Astrocyte of the cerebellum (primary cell): Measurements from ENCODE around the gene PPHLN1.

Source experiments
- DNase-seq: peaks from one replicate; pipeline ENCODE4 v3.0.0-alpha.2; 2011; ENCODE audit warnings: low read depth
- H3K4me3 ChIP-seq: 2 replicates; pipeline ENCODE4 v1.5.1; 2011; ENCODE audit warnings: mild to moderate bottlenecking, low read depth, low read length, moderate library complexity
- in situ Hi-C: cut with HindIII; loops from 2 replicates; pipeline ENCODE4 v1.10.0; 2017; ENCODE audit warnings: low sequenced_read_pairs
- TF ChIP-seq, protein P1 (sequence below): IDR thresholded peaks from 2 replicates; pipeline ENCODE4 v1.5.1; 2012; ENCODE audit warnings: low read length, low read depth, moderate library complexity, mild to moderate bottlenecking; ENCODE audit errors: missing control alignments

Gene PPHLN1

DNA sequence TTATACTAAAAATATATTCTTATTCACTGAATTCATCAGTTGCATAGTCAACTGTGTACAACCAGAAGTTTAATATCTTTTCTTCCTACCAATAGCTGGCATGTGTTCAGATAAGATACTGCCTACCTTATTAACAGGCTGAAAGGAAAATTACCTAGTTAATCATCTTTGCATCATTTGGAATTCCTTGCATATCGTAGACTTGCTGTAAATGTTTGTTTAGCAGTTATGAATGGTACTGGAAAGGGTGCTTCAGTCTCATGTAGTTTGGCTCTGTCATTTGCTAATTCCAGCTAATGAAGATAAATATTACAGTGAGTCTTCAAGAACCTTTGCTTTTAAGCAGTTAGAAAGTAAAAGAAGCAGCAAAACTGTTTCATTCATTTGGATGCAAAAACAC, 84.4 kb downstream of the PPHLN1 start:
- DNase-seq = no peak
- no peak overlapping the region for H3K4me3 ChIP-seq
- in situ Hi-C loops = no loop called here
- TF ChIP-seq, protein P1, sequence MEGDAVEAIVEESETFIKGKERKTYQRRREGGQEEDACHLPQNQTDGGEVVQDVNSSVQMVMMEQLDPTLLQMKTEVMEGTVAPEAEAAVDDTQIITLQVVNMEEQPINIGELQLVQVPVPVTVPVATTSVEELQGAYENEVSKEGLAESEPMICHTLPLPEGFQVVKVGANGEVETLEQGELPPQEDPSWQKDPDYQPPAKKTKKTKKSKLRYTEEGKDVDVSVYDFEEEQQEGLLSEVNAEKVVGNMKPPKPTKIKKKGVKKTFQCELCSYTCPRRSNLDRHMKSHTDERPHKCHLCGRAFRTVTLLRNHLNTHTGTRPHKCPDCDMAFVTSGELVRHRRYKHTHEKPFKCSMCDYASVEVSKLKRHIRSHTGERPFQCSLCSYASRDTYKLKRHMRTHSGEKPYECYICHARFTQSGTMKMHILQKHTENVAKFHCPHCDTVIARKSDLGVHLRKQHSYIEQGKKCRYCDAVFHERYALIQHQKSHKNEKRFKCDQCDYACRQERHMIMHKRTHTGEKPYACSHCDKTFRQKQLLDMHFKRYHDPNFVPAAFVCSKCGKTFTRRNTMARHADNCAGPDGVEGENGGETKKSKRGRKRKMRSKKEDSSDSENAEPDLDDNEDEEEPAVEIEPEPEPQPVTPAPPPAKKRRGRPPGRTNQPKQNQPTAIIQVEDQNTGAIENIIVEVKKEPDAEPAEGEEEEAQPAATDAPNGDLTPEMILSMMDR = no peak

DNA sequence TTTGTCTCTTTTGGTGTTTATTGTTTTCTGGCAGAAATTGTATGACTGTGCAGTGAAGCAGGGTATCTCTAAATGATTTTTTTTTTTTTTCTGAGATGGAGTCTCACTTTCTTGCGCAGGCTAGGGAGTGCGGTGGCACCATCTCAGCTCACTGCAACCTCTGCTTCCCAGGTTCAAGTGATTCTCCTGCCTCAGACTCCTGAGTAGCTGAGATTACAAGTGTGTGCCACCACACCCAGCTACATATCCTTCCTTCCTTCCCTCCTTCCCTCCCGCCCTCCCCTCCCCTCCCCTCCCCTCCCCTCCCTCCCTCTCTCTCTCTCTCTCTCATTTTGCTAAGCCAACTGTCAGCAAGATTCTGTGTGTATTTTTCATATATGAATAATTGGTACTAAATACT, 94.4 kb downstream of the PPHLN1 start:
- H3K4me3 ChIP-seq = no peak overlapping the region
- TF ChIP-seq, protein P1 = no peak
- in situ Hi-C loops = no loop called here
- no peak for DNase-seq

DNA sequence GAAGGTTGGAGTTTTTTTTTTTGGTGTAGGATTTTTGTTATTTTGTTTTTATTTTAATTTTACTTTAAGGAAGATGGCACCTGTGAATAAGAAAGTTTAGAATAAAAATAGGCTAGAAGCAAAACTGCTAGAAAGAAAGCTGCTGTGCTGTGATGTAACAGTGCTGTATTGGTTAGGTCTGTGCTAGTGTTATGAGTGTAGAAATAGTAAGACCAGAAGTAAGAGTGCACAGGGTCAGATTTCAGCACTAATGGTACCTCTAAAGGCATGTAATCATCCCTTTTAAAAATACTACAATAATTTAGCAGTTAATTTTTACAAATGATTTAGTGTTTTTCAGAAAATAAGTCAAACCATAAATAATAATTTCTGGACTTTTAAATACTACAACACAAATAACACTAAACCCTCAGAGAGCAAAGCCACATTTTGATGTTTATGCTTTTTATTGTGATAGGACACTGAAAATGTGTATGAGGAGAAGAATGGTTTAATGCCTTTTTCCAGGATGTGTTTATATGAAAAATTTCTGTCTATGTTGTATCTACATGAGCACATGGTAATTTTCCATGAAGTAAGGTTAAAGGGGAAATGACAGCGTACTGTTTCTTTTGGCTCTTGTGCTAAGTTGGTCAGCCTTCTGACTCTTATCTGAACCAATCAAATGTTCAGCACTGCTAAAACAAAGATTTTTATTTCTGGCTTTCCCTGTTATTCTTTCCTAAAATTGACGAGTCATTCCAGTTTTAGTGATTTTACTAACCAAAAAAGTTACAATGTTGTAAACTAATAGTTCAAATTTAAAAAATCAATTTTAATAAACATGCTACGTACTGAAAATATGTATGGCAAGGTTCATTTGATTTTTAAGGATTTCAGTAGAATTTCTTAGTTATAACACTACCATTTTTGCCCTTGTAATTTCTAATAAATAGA, 96.1 kb downstream of the PPHLN1 start:
- in situ Hi-C loops = no loop called here
- no peak overlapping the region for H3K4me3 ChIP-seq
- TF ChIP-seq, protein P1 = no peak
- DNase-seq = peak; percentile 15

DNA sequence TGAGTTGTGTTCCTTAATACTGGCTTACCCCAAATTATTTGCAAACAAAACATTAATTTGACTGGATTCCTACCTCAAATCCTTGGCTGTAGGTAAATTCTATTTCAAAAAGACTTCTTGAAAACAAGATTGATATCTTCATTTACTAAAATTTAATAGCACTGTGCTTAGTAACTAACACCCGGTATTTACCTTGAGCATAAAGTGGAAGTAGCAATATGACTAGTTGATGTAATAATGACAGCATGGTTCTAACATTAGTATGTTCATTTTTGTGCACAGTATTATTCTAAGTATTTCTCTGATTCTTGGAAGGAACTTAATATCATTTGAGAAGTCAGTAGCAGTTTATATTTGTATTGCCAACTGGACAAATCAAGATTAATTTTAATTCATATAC, 96.8 kb downstream of the PPHLN1 start:
- no peak for DNase-seq
- no peak overlapping the region for H3K4me3 ChIP-seq
- TF ChIP-seq, protein P1 = no peak
- in situ Hi-C loops = no loop called here

DNA sequence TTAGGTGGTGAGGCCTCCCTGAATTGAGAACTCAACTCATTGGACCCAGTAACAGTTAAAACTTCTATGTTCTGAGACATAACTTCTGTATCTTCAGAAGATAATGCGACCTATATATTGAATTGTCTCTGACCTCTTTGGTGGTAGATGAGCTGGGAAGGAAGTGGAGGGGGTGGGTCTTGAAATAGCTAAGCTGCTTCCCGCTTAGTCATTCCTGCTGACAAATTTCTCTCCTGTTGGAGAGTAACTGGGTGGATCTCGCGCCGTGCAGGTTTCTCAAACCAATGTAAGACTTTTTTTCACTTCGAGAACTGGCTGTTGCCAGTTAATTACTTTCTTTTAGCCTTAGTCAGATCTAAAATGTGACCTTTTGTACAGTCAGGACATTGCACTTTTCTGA, 100.8 kb downstream of the PPHLN1 start:
- no peak for DNase-seq
- TF ChIP-seq, protein P1 = no peak
- in situ Hi-C loops = no loop called here
- no peak overlapping the region for H3K4me3 ChIP-seq

DNA sequence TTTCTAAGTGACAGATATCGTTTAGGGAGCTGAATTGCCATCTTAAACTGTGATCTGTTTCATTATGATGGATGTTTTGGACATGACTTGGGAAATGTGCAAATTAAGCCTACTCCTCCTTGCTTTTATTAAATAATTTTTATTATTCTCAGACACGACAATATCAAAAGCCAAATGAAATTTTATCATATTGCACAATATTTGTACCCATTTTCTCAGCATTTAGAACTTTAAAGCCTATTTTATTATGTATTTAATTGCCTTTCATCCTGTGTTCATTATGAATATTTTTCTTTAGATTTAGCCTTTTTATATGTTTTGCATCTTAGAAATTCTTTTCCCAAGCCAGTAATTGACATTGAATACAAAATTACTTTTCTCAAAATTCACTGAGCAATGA, 102.9 kb downstream of the PPHLN1 start:
- in situ Hi-C loops = no loop called here
- H3K4me3 ChIP-seq = no peak overlapping the region
- no peak for DNase-seq
- TF ChIP-seq, protein P1 = no peak
